Measurements from ENCODE around the gene EP400.
"Not testable (repeated sequence)": the region's sequence is repeated elsewhere in the genome, so short reads cannot be mapped to it uniquely, and the experiment has no call there.

The EP400 gene

DNA sequence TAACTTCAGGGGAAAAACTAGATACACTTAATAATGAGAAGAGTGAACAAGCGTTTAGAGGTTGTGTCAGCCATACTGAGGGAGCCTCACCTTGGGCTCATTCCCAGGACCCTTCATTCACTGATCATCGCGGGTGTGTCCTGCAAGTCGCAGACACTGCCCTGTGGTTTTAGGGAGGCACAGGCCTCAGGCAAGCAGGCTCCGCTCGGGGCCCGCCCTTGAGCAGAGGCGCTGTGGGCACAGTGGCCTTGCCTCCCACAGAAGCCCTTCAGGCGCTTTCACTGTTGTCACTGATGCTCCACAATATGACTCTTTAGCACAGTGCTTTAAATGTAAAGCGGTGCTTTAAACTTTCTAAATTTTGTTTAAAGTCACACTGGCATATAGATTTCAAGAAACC lies 127.0 kb downstream of the EP400 start:
- H3K4me3 Mint-ChIP-seq = no peak overlapping the region
- H3K27me3 Mint-ChIP-seq (ENCODE audit: low read depth) = no peaks in the 10 kb centered on the region
- peaks cover 44% of the 10 kb centered on the region for H3K36me3 Mint-ChIP-seq (ENCODE audit: low read depth)
- no peaks in the 10 kb centered on the region for H3K9me3 Mint-ChIP-seq
- no peaks in the 10 kb centered on the region for H3K4me1 Mint-ChIP-seq
- no peak overlapping the region for H3K27ac Mint-ChIP-seq
- no peak for TF ChIP-seq CTCF (IDR thresholded peaks at IDR 0.05; ENCODE audit: unreplicated experiment in 3 of 3)

- Mint-ChIP-seq H3K27me3 (ENCODE audit: low read depth) (no peaks in the 10 kb centered on the region), H3K4me1 (no peaks in the 10 kb centered on the region), H3K36me3 (ENCODE audit: low read depth) (peaks cover 39% of the 10 kb centered on the region), H3K27ac (no peak overlapping the region), H3K9me3 (no peaks in the 10 kb centered on the region), H3K4me3 (no peak overlapping the region)
- TF ChIP-seq CTCF (IDR thresholded peaks at IDR 0.05; ENCODE audit: unreplicated experiment in 3 of 3) = no peak
Measured at GRCh38 chr12:132077322-132078100, 127.8 kb downstream of the EP400 start.

- Mint-ChIP-seq H3K9me3 (no peaks in the 10 kb centered on the region), H3K27ac (no peak overlapping the region), H3K36me3 (ENCODE audit: low read depth) (peaks cover 33% of the 10 kb centered on the region), H3K4me3 (no peak overlapping the region), H3K4me1 (no peaks in the 10 kb centered on the region), H3K27me3 (ENCODE audit: low read depth) (no peaks in the 10 kb centered on the region)
- TF ChIP-seq CTCF (IDR thresholded peaks at IDR 0.05; ENCODE audit: unreplicated experiment in 3 of 3) = no peak
Measured at GRCh38 chr12:132078190-132078589, 128.4 kb downstream of the EP400 start.

- TF ChIP-seq CTCF (IDR thresholded peaks at IDR 0.05; ENCODE audit: unreplicated experiment in 3 of 3) = no peak
- no peaks in the 10 kb centered on the region for H3K27me3 Mint-ChIP-seq (ENCODE audit: low read depth)
- H3K9me3 Mint-ChIP-seq = no peaks in the 10 kb centered on the region
- H3K27ac Mint-ChIP-seq = no peak overlapping the region
- H3K4me1 Mint-ChIP-seq = peaks cover 7% of the 10 kb centered on the region
- H3K4me3 Mint-ChIP-seq = no peak overlapping the region
- peaks cover 28% of the 10 kb centered on the region for H3K36me3 Mint-ChIP-seq (ENCODE audit: low read depth)
Measured at GRCh38 chr12:132079200-132079599, 129.5 kb downstream of the EP400 start.

DNA sequence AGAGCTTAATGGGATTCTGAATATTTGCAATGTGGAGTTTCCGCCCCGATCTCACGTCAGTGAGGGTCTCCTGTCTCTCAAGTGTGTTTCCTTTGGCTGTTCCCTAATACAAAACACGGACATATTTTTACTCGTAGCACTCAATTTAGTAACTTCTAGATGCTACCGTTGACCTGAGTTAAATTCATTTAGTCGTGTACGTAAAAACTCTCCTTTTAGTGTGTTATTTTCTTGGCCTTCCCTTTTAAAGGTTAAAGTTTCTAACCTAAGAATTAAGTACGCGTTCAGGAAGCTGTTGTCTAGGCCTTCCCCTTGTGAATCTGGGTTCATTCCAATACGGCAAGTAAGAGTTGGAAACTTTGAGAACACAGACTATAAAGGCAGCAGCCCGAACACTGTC lies 130.0 kb downstream of the EP400 start:
- Mint-ChIP-seq H3K4me1 (peaks cover 7% of the 10 kb centered on the region), H3K4me3 (no peak overlapping the region), H3K27me3 (ENCODE audit: low read depth) (no peaks in the 10 kb centered on the region), H3K36me3 (ENCODE audit: low read depth) (peaks cover 23% of the 10 kb centered on the region), H3K27ac (no peak overlapping the region), H3K9me3 (no peaks in the 10 kb centered on the region)
- no peak for TF ChIP-seq CTCF (IDR thresholded peaks at IDR 0.05; ENCODE audit: unreplicated experiment in 3 of 3)

- peaks cover 16% of the 10 kb centered on the region for H3K36me3 Mint-ChIP-seq (ENCODE audit: low read depth)
- H3K9me3 Mint-ChIP-seq; H3K27me3 Mint-ChIP-seq (ENCODE audit: low read depth); H3K27ac Mint-ChIP-seq; H3K4me3 Mint-ChIP-seq: not testable (repeated sequence)
- peaks cover 13% of the 10 kb centered on the region for H3K4me1 Mint-ChIP-seq
Measured at GRCh38 chr12:132080515-132080914, 130.8 kb downstream of the EP400 start.
